Frontal cortex (tissue), 4 donors: Measurements from ENCODE around the gene TBL1XR1. TPM values are rescaled to one million over a fixed set of nuclear protein-coding genes. Genes with fewer than 3 reads are reported as not detected.
"Not testable (repeated sequence)": the region's sequence is repeated elsewhere in the genome, so short reads cannot be mapped to it uniquely, and the experiment has no call there.

Experiments used
- DNase-seq, 2 donors: peaks; one replicate each; pipeline ENCODE4 v3.0.0; 2012; ENCODE audit warnings: low spot score in 2 of 2
- FAIRE-seq: peaks from 2 replicates; lab custom pipeline; 2012; peaks lifted over from hg19 to GRCh38; lab: Jason Lieb, UNC
- total RNA-seq: library from RNA; depleted of rRNA; stranded (reverse); fragments of >200 nt; gene quantifications from one replicate; pipeline ENCODE4 v1.2.3, GENCODE V29; 2014
- donor health status: control.
- donor health status: control.
- donor health status: control.

Gene TBL1XR1
- total RNA-seq, 1 donor from 2014 or later = 283 TPM

GRCh38 chr3:177147790-177148189 is 49.5 kb downstream of the TBL1XR1 start:
- no peak for FAIRE-seq
- no peak for DNase-seq

- FAIRE-seq (no peak), DNase-seq (no peak)
Observed at GRCh38 chr3:177146646-177147045, 50.6 kb downstream of the TBL1XR1 start.

DNA sequence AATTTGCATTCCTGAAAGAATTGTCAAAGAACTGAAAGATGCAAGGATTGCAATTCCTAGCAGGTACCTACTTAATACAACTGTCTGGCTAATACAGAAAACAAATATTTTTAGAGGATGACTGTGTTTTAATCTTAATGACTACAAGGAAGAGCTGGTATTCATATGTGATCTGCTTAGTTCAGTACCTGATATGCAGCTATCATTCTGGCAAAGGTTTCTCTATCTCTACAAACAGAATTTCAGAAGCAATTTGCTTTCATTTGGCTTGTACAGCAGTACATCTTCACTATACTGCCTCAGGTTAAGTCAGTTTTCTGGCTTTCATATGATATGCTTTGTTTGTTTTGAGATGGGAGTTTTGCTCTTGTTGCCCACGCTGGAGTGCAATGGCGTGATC is 51.3 kb downstream of the TBL1XR1 start:
- FAIRE-seq = no peak

DNA sequence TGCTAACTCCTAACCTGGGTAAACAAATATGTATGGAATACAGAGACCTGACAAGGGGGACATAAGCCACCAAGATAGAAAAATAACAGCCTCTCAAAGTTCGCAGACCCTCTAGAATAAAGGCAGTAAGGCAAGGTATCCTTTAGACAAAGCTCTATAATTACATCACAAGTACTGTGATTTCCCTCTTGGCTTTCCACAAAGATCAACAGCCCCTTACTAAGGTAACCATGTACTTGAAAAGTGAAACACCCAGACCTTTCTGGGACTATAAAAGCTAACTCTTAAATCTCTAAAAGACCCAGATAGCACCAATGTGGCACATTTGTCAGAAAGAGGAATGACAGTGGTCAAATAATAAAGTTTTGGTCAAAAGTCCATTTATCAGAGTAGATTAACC is 51.9 kb downstream of the TBL1XR1 start:
- no peak for FAIRE-seq

More for the DNA sequence above, 51.3 kb downstream of the TBL1XR1 start:
- no peak for DNase-seq

DNA sequence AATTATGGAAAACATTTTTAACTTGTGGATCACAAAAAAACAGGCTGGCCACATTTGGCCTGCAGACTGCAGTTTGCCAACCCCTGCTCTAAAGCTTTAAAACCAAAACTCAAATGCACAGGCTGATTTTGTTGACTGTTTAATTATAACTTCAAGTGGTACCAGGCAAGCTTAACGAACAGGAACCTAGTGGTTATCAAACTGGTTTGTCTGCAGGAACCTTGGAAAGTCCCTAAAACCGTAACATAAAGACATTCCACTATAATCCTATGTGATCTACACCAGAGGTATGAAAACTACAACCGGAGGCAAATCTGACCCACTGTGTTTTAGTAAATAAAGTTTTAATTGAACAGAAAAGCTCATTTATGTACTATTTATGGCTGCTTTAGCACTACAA is 52.4 kb downstream of the TBL1XR1 start:
- FAIRE-seq = no peak
- no peak for DNase-seq

More for the DNA sequence above, 51.9 kb downstream of the TBL1XR1 start:
- no peak for DNase-seq

GRCh38 chr3:177141899-177142646 is 55.2 kb downstream of the TBL1XR1 start:
- no peak for FAIRE-seq
- DNase-seq = no peak

DNA sequence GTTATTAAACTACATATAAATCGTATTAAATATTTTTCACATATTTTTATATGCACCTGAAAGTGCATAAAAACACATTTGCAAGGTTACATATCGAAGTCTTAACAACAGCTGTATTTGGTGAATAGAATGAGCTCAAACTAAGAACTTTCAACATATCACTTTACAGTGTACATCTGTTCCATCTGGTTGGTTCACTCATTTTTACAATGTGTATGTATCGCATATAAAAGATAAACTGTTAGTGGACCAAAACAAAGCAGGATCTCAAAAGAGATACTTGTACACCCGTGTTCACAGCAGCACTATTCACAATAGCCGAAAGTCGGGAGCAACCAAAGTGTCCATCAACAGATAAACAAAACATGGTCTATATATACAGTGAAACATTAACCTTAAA is 55.8 kb downstream of the TBL1XR1 start:
- FAIRE-seq (no peak), DNase-seq (no peak)

DNA sequence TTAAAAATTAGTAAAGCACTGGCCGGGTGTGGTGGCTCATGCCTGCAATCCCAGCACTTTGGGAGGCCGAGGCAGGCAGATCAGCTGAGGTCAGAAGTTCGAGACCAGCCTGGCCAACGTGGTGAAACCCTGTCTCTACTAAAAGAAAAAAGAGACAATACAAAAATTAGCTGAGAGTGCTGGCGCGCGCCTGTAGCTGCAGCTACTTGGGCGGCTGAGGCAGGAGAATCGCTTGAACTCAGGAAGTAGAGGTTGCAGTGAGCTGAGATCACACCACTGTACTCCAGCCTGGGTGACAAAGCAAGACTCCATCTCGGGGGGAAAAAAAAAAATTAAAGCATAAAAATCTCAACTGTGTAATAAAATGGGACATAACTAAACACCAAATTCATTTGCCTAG is 58.1 kb downstream of the TBL1XR1 start:
- DNase-seq, FAIRE-seq: not testable (repeated sequence)

DNA sequence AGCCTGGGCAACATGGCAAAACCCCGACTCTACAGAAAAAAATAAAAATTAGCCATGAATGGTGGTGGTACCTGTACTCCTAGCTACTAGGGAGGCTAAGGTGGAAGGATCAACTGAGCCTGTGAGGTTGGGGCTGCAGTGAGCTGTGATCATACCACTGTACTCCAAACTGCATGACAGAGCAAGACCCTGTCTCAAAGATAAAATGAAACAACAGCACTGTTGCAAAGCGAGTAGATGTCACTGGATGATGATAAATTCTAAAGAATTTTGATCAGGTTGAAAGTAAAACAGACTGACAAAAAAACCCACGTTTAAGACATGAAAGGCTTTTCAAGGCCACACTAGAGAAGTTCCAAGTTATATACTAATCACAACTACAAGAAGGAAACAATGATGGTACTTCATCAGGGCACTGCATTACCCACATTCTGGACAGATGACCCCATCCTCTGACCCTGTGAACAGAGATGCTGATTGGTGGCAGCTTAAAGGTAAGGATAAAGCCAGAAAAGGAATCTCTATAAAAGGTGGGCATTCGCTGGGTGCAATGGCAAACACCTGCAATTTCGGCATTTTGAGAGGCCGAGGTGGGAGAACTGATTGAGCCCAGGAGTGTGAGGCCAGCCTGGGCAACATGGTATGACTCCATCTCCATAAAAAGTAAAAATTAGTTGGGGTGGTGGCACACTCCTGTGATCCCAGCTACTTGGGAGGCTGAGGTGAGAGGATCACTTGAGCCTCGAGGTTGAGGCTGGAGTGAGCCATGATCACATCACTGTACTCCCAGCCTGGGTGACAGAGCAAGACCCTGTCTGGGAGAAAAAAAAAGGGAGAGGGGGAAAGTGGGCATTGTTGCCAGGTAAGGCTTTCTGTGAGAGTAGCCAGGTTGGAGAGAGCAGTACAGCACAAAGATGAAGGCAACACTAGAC is 59.2 kb downstream of the TBL1XR1 start:
- DNase-seq (no peak), FAIRE-seq (no peak)

- FAIRE-seq (no peak), DNase-seq (no peak)
Observed at GRCh38 chr3:177136741-177137140, 60.5 kb downstream of the TBL1XR1 start.

DNA sequence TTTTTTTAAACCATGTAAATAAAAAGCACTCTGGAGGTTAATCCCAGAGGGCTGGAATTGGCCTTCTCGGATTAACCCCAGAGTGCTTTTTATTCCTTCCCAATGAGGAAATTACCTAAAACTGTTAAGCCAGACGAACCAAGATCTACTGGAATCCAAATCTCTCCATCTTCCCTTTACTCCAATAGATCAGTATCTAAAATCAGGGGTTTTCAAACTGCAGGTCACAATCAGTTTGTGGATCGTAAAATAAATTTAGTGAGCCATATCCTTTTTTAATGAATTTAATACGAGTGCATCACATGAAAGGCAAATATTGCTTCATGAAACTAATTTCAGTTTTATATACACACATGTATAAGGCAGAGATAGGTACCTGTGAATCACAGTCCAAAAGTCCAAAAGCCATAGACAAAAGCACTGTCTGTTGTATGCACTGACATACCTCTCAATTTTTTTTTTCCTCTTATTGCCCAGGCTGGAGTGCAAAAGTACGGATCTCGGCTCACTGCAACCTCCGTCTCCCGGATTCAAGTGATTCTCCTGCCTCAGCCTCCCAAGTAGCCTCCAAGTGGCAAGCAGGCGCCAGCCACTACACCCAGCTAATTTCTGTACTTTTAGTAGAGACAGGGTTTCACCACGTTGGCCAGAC is 61.3 kb downstream of the TBL1XR1 start:
- FAIRE-seq = no peak

GRCh38 chr3:177134816-177135210 is 62.5 kb downstream of the TBL1XR1 start:
- no peak for FAIRE-seq
- no peak for DNase-seq

More for the DNA sequence above, 61.3 kb downstream of the TBL1XR1 start:
- no peak for DNase-seq

DNA sequence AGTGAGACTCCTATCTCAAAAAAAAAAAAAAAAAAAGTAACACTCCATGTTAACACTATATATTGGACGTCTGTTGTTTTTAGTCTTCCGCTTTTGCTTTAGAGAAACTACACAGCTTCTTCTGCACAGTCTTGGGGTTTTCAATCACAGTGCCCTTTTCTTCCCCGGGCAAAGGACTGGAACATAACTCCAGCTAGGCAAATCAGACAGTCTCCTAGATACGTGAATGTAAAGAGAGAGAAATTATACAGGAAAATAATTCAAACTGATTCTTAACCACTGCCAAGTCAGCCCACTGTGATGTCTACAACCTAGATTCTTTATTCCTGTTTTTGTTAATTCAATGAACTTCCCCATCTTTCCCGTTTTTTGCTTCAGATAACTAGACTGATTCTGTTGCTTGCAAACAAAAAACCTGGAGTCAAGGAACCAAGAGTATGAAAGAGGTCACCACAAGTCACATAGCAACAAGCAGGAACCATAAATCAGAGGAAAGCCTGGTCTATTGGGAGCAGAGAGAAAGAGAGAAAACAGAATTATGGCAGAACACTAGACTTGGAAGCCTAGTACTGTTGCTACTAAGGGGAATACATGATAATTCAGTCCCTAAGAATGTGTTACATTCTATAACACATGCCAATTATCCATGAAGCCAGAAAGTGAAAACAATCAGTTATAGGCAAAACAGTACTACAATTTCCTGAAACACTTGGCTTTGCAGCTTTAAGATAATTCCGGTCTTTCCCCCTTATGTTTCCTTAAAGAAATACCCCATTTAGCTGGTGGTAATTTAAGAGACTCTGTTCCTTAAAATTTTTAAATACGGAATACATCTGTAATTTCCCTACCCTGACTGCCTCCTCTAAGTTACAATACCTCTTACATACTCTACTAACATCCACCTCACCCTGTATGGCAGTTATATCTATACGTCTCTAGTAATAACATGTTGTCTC is 63.1 kb downstream of the TBL1XR1 start:
- no peak for DNase-seq
- FAIRE-seq = no peak

DNA sequence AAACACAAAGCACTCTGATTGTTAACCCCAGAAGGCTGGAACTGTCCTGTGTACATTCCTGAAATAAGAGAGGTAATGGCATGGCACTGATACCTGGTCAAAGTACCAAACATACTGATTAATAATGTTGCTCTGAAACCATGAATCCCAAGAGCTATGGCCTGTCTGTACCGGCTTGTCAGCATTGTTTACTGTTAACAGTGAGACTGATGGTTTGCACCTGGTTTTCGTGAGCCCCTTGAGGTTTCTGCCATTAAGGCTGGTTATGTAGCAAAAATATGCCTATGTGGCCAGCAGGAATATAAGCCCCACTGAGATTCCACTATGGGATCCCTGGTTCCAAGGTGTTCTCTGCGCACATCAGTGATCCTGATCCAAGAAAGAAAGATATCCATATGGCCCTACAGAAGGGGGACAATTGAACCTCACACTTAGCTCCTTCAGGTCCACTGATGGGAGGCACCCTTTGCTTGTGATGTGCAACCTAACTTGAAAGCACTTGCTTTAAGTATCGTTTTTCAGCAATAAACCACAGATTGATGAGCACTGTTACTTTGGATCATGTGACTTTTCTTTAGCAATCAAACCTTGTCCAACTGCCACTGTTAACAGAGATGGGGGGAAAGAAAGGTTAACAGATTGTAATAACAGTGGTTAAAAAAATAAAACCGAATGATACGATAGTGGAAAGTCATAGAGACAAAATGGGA is 65.2 kb downstream of the TBL1XR1 start:
- FAIRE-seq (no peak), DNase-seq (no peak)

- DNase-seq (no peak), FAIRE-seq (no peak)
Observed at GRCh38 chr3:177127008-177127407, 70.3 kb downstream of the TBL1XR1 start.

GRCh38 chr3:177126015-177126773 is 71.1 kb downstream of the TBL1XR1 start:
- DNase-seq (no peak), FAIRE-seq (no peak)

GRCh38 chr3:177124882-177125281 is 72.4 kb downstream of the TBL1XR1 start:
- no peak for FAIRE-seq
- no peak for DNase-seq

- no peak for FAIRE-seq
Observed at GRCh38 chr3:177123822-177124221, 73.5 kb downstream of the TBL1XR1 start.

More at GRCh38 chr3:177123822-177124221, 73.5 kb downstream of the TBL1XR1 start:
- DNase-seq = no peak
